ENCODE measurements around the gene CLPSL2. TPM values are rescaled to one million over a fixed set of nuclear protein-coding genes. Genes with fewer than 3 reads are reported as not detected.

The CLPSL2 gene
- total and polyA plus RNA-seq, 10 of the 15 experiments (the other 5 are each of a cell fraction or from before 2014, with no cell fraction given), result 0.32 to 1.3 TPM; not detected in 8

DNA sequence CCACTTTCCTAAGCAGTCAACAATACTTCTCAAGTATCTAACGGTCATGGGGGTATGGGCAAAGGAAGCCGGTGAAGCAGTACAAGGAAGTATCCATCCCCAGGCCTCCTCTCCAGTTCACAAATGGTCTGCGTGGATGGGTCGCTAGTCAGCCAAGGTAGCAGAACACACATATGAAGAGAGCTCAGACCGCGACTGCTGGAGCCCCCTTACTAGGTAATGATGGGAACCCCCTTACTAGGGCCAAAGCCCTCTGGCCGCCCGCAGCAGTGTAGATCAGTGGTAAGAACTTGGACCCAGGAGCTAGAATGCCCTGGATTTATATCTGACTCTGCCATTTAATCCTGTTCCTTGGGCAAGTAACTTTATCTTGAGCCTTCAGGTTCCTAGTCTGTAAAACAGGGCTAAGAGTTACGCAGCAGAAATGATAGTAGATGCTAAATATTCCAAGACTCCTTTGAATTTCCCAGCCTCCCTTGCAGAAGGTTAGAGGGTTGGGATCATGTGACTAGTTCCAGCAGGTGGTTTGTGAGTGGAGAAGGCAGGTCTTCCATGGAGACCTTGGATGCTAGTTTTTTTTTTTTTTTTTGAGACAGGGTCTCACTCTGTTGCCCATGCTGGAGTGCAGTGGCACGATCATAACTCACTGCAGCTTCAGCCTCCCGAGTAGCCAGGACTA lies 2.1 kb upstream of the CLPSL2 start (continued):
- TF ChIP-seq TAF1 (IDR thresholded peaks at IDR 0.05; ENCODE audit: borderline replicate concordance, low read depth, low read length) (no peak), SMC3 (IDR thresholded peaks at IDR 0.05; ENCODE audit: borderline replicate concordance, low read length) (no peak)

DNA sequence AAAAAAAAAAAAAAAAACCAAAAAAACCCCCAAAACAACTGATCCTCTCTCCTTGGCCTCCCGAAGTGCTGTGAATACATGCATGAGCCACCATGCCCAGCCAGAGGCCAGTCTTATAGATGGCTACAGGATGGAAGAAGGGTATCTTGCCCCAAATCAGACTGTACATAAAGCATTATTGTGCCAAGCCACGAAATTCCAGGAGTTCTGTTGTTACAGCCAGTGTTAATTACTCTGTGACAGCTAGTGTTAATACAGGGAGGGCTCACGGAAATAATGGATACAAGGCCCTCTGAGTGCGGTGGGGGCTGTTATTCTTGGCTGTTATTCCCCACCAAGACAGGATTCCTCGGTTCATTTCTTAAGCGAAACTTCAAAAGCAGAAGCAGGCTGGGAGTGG lies 1.4 kb upstream of the CLPSL2 start:
- CTCF ChIA-PET, result no interaction called here

More for the DNA sequence above, 1.4 kb upstream of the CLPSL2 start:
- in situ Hi-C loops (cut with MboI) (no loop called here), intact Hi-C loops (cut with micrococcal nuclease; ENCODE audit: unreplicated experiment) (no loop called here)
- no peak overlapping the region for H3K27ac ChIP-seq (ENCODE audit: control insufficient read depth, insufficient read depth)
- POLR2A ChIA-PET, result interaction anchor here (0.6 kb wide), 1 partner anchor 10 kb away, joined by 6 read pairs; no protein-coding TSS in a partner anchor
- SMC1A ChIA-PET (ENCODE audit: uncharacterized antibody, unreplicated experiment), result no interaction called here
- no peak overlapping the region for H2AFZ ChIP-seq (ENCODE audit: control insufficient read depth, low read depth, low read length)
- ATAC-seq (no peak), DNase-seq (ENCODE audit: low read depth, low spot score) (no peak), FAIRE-seq (no peak)
- RAD21 ChIA-PET (ENCODE audit: unreplicated experiment), result no interaction called here
- WGBS (ENCODE audit: insufficient coverage, insufficient replicate concordance, low lambda C conversion rate, missing lambda C conversion rate), result 38% methylated on average over 6 of the region's 6 CpGs
- BruUV-seq (replicated peaks), result no TSS peak
- TF ChIP-seq, protein P1, sequence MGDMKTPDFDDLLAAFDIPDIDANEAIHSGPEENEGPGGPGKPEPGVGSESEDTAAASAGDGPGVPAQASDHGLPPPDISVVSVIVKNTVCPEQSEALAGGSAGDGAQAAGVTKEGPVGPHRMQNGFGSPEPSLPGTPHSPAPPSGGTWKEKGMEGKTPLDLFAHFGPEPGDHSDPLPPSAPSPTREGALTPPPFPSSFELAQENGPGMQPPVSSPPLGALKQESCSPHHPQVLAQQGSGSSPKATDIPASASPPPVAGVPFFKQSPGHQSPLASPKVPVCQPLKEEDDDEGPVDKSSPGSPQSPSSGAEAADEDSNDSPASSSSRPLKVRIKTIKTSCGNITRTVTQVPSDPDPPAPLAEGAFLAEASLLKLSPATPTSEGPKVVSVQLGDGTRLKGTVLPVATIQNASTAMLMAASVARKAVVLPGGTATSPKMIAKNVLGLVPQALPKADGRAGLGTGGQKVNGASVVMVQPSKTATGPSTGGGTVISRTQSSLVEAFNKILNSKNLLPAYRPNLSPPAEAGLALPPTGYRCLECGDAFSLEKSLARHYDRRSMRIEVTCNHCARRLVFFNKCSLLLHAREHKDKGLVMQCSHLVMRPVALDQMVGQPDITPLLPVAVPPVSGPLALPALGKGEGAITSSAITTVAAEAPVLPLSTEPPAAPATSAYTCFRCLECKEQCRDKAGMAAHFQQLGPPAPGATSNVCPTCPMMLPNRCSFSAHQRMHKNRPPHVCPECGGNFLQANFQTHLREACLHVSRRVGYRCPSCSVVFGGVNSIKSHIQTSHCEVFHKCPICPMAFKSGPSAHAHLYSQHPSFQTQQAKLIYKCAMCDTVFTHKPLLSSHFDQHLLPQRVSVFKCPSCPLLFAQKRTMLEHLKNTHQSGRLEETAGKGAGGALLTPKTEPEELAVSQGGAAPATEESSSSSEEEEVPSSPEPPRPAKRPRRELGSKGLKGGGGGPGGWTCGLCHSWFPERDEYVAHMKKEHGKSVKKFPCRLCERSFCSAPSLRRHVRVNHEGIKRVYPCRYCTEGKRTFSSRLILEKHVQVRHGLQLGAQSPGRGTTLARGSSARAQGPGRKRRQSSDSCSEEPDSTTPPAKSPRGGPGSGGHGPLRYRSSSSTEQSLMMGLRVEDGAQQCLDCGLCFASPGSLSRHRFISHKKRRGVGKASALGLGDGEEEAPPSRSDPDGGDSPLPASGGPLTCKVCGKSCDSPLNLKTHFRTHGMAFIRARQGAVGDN (IDR thresholded peaks at IDR 0.05), result no peak
- TF ChIP-seq, protein P2, sequence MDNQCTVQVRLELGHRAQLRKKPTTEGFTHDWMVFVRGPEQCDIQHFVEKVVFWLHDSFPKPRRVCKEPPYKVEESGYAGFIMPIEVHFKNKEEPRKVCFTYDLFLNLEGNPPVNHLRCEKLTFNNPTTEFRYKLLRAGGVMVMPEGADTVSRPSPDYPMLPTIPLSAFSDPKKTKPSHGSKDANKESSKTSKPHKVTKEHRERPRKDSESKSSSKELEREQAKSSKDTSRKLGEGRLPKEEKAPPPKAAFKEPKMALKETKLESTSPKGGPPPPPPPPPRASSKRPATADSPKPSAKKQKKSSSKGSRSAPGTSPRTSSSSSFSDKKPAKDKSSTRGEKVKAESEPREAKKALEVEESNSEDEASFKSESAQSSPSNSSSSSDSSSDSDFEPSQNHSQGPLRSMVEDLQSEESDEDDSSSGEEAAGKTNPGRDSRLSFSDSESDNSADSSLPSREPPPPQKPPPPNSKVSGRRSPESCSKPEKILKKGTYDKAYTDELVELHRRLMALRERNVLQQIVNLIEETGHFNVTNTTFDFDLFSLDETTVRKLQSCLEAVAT (IDR thresholded peaks at IDR 0.05), result no peak
- TF ChIP-seq SIN3A (IDR thresholded peaks at IDR 0.05; ENCODE audit: low read depth, low read length) (no peak), STAT3 (IDR thresholded peaks at IDR 0.05; ENCODE audit: low read depth, low read length) (no peak), CHD1 (IDR thresholded peaks at IDR 0.05; ENCODE audit: low read depth, low read length) (no peak), IKZF1 (conservative IDR thresholded peaks at IDR 0.05) (no peak), KAT2A (conservative IDR thresholded peaks at IDR 0.05; ENCODE audit: control insufficient read depth, low read depth, low read length) (no peak), SP1 (IDR thresholded peaks at IDR 0.05; ENCODE audit: low read depth, low read length) (no peak), ZNF622 (IDR thresholded peaks at IDR 0.05) (no peak), CREB1 (IDR thresholded peaks at IDR 0.05; ENCODE audit: low read depth) (no peak), YY1 (IDR thresholded peaks at IDR 0.05; ENCODE audit: low read depth, low read length) (no peak), RAD21 (IDR thresholded peaks at IDR 0.05; ENCODE audit: insufficient read depth, low read depth, low read length) (no peak), SMAD5 (IDR thresholded peaks at IDR 0.05; ENCODE audit: low read depth) (no peak)
- TF ChIP-seq, protein P3, sequence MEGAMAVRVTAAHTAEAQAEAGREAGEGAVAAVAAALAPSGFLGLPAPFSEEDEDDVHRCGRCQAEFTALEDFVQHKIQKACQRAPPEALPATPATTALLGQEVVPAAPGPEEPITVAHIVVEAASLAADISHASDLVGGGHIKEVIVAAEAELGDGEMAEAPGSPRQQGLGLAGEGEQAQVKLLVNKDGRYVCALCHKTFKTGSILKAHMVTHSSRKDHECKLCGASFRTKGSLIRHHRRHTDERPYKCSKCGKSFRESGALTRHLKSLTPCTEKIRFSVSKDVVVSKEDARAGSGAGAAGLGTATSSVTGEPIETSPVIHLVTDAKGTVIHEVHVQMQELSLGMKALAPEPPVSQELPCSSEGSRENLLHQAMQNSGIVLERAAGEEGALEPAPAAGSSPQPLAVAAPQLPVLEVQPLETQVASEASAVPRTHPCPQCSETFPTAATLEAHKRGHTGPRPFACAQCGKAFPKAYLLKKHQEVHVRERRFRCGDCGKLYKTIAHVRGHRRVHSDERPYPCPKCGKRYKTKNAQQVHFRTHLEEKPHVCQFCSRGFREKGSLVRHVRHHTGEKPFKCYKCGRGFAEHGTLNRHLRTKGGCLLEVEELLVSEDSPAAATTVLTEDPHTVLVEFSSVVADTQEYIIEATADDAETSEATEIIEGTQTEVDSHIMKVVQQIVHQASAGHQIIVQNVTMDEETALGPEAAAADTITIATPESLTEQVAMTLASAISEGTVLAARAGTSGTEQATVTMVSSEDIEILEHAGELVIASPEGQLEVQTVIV (IDR thresholded peaks at IDR 0.05; ENCODE audit: borderline replicate concordance, partially characterized antibody), result no peak
- no peak overlapping the region for H3K9ac ChIP-seq (ENCODE audit: control insufficient read depth, insufficient read depth, low read length)
- no peaks in the 10 kb centered on the region for H3K36me3 ChIP-seq (ENCODE audit: control insufficient read depth in 2 of 2, insufficient read depth in 2 of 2, low read length in 1 of 2)
- H3K79me2 ChIP-seq (ENCODE audit: control insufficient read depth, insufficient read depth, low read length), result no peaks in the 10 kb centered on the region
- H3K4me1 ChIP-seq (ENCODE audit: control insufficient read depth, insufficient read depth, low read length), result peaks cover 11% of the 10 kb centered on the region
- H3K9me3 ChIP-seq (replicated peaks; ENCODE audit: control insufficient read depth, insufficient read depth, low read length), result no peaks in the 10 kb centered on the region
- no peaks in the 10 kb centered on the region for H3K27me3 ChIP-seq (replicated peaks in 1 of 2; ENCODE audit: control insufficient read depth in 2 of 2, insufficient read depth in 2 of 2, low read length in 1 of 2)
- H4K20me1 ChIP-seq (ENCODE audit: control insufficient read depth, insufficient read depth), result no peaks in the 10 kb centered on the region
- H3K4me3 ChIP-seq, result no peak overlapping the region
- H3K4me2 ChIP-seq (ENCODE audit: control insufficient read depth, insufficient read depth), result no peak overlapping the region
